ENCODE results near the gene ANKRD13D.

ANKRD13D gene

DNA sequence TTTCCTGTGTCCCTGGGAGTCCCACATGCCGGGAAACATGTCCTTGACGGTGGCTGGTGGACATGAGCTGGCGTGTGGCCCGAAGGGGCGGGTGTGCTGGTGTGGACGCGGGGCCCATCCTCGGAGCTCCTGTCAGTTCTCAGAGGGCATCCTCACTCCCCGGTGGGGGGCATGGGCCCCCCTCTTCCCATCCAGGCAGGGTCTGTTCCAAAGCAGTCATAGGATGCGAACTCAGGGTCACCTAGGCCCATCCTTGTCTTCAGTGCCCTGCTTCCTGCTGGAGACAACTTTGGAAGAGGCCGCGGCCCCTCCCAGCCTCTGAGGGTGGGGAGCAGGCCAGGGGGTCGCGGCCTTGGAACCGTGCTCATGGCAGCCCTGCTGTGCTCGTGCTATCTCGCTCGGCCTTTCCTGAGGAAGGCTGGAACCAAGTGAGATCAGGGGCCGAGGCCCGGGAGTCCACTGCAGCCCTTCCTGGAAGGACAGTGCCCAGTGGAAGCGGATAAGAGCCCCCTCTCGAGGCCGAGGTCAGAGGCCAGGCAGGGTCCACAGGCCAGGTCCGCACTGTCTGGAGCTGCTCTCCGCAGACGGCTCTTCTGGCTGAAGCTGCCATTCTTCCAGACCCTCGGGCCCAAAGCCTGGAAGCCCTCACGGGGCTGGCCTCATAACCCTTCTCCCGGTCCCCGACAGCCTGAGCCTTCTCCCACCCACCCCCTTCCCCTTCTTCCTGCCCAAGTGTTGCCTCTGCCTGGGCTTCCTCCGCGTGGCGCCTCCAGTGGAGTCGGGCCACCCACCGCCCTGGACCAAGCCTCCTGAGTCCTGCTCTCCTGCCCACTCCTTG lies 14.1 kb upstream of the ANKRD13D start:
- no peak for DNase-seq

DNA sequence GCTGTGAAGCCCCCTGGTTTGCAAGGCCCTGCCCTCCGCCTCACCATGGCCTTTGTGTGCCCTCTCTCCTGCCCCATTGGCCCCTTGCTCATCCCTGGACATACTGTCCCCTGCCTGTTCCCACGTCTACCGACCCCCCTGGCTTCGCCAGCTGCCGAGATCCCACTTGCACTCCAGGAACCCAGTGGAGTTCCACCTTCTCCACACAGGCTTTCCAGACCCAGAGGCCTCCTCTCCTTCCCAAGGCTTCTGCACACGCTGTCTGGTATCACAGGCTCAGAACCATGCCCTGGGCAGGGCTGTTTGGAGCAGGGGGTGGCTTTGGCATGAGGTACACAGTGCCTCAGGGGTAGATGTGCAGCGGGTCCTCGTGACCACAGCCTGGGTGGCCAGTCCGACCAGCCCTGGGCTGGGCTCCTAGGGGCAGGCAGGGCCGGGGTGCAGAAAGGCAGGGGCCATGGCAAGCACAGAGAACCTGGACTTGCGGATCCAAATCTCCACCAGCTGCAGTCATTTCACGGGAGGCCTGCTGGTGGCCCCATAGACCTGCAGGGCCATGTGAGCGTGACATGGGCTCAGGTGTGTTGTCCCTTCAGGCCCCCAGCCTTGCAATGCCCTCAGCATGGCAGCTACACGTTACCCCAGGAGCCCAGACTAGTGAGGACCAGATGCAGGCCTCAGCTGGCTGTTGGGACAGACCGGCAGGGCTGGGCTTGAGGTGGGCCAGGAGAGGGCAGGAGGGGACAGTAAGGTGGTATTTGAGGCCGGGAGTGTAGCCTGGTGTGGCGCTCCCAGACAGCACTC lies 13.3 kb upstream of the ANKRD13D start:
- no peak for DNase-seq

DNA sequence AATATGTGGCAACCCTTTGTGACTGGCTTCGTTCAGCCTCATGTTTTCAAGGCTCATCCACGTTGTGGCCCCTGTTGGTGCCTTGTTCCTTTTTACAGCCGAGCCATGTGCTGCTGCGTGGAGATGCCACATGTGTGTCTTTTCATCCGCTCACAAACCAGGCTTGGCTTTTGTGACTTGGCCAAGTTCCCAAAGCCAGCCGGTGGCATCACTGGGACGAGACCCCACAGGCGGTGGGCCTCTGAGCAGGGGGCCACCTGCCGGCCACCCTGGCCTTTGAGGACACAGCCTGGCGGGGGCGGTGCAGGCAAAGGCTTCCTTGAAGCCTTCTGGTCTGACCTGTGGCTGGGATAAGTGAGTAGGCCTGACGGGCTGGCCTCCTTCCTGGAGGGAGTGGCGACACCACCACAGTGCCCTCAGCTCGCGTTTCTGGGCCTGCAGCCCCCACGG lies 12.3 kb upstream of the ANKRD13D start:
- DNase-seq: peak; percentile 36

DNA sequence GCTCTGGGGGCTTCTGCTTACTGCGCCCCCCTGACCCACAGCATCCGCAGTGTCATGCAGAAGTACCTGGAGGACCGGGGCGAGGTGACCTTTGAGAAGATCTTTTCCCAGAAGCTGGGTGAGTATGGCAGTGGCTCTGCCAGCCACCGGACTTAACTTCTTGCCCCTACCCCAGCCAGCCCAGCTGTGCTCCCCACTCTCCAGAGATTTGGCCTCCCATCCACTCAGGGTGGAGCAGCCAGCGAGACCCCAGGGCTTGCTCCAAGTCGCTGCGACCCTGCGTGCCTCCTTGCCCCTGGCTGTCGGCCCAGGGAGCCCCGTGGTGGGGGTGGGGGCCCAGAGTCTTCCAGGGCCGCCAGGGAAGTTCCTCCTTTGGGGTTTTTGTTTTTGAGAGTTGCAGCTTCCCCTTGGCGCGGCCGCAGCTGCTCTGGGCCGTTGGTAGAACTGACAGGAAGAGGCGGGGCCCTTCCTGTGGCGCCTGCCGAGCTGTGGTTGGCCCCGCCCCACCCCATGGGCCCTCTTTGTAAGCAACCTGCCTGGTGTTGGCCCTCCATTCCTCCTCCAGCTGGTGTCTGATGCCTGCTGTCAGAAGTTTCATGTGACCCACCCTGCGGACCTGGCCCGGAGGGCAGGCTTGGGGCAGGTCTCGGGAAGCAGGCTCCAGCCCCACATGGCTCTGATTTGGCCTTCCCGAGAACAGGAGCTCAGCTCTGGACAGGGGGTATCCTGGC lies 11.7 kb upstream of the ANKRD13D start:
- DNase-seq: peak; percentile 77

DNA sequence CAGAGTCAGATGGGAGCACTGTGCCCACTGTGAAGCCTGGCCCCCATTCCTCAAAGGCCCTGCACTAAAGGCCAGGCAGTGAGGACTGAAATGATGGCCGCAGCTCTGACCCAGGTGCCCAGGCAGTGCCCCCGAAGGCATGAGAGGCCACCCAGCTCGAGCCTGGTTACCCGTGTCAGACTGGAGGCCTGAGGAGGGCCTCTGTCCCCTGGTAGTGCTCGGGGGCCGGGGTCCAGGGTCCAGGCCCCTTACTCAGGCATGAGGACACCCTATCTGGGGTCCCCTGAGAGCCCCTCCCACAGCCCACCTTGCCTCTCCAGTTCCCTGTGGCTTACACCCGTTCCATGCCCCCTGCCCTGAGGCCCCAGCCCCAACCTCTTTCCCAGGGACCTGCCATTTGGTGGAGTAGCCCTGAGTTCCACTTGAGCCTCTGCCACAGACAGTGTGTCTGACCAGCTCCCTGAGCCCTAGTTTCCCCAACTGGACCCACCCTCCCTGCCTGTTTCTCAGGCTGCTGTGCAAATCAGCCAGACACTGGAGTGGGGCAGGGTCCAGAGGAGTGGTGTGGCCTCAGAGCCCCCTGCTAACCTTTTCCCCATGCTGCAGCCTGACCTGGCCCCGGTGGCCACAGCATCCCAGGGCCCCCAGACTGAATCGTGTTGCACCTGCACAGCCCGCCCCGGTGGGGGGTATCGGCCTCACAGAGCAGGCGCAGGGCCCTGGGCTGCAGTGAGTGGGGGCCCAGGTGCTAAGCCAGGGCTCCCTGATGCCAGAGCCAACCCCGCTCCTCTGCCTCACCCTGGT lies 10.8 kb upstream of the ANKRD13D start:
- DNase-seq: no peak

DNA sequence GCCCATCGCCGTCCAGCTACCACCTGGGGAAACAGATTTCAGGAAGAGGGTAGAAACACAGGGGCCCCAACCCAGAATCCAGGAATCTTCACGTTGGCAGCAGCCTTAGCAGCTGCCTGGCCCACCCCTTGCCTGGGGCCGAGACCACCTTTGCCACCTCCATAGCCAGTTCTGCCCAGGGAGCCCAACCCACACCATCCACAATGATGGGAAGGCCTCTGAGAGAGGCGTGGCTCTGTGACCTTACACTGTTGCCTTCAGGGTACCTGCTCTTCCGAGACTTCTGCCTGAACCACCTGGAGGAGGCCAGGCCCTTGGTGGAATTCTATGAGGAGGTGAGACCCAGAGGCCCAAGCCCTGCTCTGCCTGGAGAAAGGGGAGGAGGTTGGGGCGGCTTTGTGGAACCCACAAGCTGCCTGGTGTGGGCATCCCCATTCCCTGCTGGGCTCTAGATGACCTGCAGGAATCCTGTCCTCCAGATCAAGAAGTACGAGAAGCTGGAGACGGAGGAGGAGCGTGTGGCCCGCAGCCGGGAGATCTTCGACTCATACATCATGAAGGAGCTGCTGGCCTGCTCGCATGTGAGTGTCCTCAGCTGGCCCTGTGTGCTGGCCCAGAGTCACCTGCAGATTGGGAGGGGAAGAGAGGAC lies 10.0 kb upstream of the ANKRD13D start:
- no peak for DNase-seq

DNA sequence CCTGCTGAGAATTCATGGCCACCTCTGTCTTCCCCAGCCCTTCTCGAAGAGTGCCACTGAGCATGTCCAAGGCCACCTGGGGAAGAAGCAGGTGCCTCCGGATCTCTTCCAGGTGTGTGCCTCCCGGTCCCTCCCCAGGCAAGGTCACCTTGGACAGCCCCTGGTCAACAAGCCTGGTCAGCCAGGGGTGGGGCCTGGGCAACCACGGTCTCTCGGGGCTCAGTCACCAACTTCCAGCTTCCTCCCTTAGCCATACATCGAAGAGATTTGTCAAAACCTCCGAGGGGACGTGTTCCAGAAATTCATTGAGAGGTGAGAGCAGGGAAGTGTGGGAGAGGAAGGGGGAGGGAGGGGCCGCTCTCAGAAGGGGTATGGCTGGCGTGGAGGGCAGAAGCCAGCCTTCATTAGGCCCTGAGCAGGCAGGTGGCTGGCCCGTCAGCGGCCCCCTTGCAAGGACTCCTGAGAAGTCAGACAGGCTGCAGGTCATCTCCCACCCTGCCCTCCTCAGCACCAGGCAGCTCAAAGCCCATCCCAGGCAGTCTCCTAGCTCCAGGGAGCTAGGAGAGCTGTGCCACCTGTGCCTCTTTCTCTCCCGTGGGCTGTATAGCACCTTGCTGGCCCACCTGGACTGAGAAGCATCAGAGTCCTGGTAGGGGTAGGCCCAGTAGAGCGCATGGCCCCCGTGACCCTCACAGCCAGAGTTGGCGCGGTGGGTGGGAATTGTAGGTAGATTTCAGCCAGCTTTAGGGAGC lies 9.3 kb upstream of the ANKRD13D start:
- no peak for DNase-seq

DNA sequence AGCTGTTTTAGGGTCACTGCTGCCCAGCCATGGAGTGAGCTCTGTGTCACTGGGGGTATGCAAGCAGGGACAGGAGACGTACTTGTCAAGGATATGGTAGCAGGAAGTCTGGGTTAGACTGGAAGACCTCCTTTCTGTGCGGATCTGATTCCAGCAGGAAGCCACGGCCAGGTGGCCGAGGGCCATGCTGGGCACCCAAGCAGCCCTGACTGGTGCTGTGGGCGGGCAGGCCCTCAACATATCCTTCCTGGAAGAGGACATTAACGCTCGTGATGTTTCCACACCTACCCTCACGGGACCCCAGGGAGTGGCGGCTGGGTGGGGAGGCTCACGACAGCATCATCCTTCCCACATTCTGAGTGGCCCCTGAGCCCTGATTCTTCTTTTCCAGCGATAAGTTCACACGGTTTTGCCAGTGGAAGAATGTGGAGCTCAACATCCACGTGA lies 8.7 kb upstream of the ANKRD13D start:
- DNase-seq: no peak

DNA sequence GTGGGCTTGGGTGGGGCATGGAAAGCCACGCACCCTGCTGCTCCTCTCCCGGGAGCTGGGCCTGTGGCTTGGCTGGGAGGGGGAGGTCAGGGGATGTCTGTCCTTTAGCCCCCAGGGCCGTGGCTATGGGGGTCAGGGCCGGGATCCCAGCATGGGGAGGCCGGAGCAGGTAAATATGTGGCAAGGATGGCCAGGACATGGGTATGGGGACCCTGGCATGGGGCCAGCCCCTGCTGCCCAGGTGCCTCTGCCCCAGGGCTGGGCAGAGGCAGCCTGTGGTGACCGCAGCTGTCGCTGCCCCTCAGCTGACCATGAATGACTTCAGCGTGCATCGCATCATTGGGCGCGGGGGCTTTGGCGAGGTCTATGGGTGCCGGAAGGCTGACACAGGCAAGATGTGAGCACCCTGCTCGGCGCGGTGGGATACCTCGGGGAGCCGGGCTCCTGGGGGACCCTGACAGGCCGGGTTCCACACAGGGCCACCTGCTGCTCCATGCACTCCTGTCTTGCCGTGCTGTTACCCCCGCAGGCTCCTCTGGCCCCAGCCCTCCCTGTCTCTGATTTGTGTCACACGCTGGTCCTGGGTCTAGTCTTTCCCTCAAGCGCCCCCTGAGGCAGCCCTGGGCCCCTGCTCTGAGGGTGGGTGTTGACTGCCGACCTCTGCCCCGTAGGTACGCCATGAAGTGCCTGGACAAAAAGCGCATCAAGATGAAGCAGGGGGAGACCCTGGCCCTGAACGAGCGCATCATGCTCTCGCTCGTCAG lies 8.1 kb upstream of the ANKRD13D start:
- no peak for DNase-seq

DNA sequence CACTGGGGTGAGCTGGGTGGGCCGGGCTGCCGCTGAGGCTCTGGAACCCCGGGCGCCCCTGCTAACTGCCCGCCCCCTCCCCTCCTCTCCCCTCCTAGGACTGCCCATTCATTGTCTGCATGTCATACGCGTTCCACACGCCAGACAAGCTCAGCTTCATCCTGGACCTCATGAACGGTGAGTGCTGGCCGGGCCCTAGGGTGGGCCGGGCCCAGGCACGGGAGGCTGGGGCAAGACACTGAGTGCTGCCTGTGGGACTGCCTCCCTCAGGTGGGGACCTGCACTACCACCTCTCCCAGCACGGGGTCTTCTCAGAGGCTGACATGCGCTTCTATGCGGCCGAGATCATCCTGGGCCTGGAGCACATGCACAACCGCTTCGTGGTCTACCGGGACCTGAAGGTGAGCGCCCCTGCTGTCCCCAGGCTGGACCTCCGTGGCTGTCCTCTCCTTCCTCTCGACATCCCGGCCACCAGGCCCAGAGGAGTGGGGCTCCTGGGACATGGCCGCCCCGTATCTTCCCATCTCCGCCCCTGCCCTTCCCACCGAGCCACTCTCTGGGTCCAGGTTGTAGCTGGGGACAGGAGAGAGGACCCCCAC lies 7.5 kb upstream of the ANKRD13D start:
- no peak for DNase-seq

DNA sequence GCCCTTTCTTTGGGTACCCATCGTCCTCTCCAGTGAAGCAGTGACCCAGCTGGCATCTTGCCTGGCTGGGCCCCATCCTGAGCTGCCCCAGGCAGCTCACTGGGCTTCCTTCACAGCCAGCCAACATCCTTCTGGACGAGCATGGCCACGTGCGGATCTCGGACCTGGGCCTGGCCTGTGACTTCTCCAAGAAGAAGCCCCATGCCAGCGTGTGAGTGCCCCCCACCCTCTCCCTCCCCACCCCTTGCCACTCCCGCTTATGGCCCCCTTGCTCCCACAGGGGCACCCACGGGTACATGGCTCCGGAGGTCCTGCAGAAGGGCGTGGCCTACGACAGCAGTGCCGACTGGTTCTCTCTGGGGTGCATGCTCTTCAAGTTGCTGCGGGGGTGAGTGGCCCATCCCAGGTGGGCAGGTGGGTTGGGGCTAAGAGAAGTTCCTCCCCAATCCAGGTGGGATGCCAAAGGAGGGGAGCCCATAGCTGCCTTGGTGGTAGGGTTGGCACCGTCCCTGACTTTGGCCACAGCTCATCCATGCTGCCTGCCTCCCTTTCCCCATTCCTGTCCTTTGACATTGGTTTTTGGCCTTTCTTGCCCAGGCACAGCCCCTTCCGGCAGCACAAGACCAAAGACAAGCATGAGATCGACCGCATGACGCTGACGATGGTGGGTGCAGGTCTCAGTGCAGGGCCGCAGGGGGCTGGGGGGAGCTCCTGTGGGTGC lies 6.8 kb upstream of the ANKRD13D start:
- no peak for DNase-seq

DNA sequence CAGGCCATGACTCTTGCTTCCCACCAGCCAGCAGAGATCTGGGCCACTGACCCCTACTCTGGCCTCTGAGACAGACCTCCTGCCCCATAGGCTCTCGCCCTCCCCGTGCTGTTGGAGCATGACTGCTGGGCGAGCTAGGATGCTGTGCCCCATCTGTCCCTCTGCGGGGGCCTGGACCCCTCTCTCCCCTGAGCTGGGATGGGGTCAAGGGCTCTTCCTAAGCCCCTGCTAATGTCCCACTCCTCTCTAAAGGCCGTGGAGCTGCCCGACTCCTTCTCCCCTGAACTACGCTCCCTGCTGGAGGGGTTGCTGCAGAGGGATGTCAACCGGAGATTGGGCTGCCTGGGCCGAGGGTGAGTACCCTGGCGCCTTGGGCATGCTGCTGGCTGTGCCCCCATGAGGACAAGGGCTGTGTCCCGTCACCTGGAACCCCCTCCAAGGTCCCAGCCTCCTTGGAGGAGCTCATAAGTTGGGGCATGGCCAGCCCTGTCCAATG lies 6.2 kb upstream of the ANKRD13D start:
- DNase-seq: no peak

DNA sequence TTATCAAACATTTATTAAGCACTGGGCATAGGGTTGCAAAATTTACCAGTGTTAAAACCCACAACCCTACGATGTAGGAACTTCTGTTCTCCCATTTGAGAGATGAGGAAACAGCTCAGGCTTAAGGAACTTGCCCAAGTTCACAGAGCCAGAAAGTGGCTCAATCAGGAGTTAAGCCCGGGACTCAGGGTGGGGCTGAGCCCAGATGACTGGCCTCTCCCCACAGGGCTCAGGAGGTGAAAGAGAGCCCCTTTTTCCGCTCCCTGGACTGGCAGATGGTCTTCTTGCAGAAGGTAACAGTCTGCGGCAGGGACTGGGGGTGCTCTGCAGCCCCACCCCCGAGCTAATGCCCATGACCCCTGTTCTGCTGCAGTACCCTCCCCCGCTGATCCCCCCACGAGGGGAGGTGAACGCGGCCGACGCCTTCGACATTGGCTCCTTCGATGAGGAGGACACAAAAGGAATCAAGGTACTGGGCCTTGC lies 5.6 kb upstream of the ANKRD13D start:
- DNase-seq: no peak

DNA sequence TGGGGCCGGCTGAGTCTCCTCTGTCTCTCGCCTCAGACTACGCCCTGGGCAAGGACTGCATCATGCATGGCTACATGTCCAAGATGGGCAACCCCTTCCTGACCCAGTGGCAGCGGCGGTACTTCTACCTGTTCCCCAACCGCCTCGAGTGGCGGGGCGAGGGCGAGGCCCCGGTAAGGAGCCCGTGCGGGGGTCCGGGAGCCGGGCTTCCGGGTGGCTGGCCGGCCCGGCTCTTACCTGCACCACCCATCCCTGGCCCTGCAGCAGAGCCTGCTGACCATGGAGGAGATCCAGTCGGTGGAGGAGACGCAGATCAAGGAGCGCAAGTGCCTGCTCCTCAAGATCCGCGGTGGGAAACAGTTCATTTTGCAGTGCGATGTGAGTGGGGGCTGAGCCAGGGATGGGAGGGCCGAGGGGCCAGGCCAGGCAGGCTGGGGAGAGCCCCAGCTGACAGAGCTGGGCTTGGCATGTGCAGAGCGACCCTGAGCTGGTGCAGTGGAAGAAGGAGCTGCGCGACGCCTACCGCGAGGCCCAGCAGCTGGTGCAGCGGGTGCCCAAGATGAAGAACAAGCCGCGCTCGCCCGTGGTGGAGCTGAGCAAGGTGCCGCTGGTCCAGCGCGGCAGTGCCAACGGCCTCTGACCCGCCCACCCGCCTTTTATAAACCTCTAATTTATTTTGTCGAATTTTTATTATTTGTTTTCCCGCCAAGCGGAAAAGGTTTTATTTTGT lies 4.1 kb upstream of the ANKRD13D start:
- DNase-seq: no peak

DNA sequence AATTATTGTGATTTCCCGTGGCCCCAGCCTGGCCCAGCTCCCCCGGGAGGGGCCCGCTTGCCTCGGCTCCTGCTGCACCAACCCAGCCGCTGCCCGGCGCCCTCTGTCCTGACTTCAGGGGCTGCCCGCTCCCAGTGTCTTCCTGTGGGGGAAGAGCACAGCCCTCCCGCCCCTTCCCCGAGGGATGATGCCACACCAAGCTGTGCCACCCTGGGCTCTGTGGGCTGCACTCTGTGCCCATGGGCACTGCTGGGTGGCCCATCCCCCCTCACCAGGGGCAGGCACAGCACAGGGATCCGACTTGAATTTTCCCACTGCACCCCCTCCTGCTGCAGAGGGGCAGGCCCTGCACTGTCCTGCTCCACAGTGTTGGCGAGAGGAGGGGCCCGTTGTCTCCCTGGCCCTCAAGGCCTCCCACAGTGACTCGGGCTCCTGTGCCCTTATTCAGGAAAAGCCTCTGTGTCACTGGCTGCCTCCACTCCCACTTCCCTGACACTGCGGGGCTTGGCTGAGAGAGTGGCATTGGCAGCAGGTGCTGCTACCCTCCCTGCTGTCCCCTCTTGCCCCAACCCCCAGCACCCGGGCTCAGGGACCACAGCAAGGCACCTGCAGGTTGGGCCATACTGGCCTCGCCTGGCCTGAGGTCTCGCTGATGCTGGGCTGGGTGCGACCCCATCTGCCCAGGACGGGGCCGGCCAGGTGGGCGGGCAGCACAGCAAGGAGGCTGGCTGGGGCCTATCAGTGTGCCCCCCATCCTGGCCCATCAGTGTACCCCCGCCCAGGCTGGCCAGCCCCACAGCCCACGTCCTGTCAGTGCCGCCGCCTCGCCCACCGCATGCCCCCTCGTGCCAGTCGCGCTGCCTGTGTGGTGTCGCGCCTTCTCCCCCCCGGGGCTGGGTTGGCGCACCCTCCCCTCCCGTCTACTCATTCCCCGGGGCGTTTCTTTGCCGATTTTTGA lies 3.3 kb upstream of the ANKRD13D start:
- DNase-seq: no peak

DNA sequence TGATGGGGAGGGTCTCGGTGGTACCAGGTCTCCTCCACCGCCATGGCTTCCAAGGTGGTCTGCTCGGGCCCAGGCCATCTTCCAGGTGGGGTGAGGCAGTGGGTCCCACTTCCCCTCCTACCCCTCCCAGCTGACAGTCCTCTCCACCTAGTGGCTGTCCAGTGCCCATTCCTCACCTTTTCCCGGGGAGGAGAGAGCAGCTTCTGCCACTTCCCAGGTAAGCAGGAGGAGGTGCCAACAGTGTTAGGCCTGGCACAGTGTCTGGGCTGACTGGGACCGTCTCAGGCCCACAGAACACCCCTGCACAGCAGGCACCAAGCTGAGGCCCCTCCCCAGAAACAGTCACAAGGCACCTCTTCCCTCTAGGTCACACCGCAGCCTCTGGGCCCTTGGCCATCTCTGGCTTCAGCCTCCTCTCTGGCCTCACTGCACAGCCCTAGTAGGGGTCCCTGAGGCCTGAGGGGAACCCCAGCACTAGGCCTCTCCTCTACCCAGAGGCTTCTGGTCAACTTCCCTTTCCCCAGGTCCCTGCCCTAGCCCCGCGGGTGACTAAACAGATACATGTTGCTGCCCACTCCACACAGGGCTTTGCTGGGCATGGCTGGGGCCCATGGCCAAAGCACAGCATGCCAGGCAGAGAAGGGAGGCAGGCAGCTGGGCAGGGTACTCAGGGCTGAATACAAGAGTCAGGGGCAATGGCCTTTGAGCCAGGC lies 2.3 kb upstream of the ANKRD13D start:
- DNase-seq: no peak
